Smooth muscle cell (in vitro differentiated cells): ENCODE measurements around the gene KCNAB1. TPM values are rescaled to one million over a fixed set of nuclear protein-coding genes. Genes with fewer than 3 reads are reported as not detected.

Source experiments
- DNase-seq: peaks from one replicate; lab custom pipeline; 2025; ENCODE audit not compliant: unreplicated experiment; lab: John Stamatoyannopoulos, UW
- H2AFZ ChIP-seq: fragments of 200-600 bp; sonication (generic); 2 replicates; pipeline ENCODE4 v1.6.0; 2016; ENCODE audit warnings: antibody characterized with exemption, low read depth, mild to moderate bottlenecking
- H3F3A ChIP-seq: fragments of 200-600 bp; sonication (generic); 2 replicates; pipeline ENCODE4 v1.6.0; 2017; ENCODE audit warnings: antibody characterized with exemption, low read depth
- H3K27ac ChIP-seq: fragments of 200-600 bp; sonication (generic); 2 replicates; pipeline ENCODE4 v1.5.1; 2016; ENCODE audit warnings: low read depth, mild to moderate bottlenecking
- H3K27me3 ChIP-seq: fragments of 200-600 bp; sonication (generic); 2 replicates; pipeline ENCODE4 v1.6.1; 2016; ENCODE audit warnings: low read depth, mild to moderate bottlenecking
- H3K36me3 ChIP-seq: fragments of 200-600 bp; sonication (generic); 2 replicates; pipeline ENCODE4 v1.5.1; 2016; ENCODE audit warnings: low read depth
- H3K4me1 ChIP-seq: fragments of 200-600 bp; sonication (generic); 2 replicates; pipeline ENCODE4 v1.5.1; 2016; ENCODE audit warnings: low read depth
- H3K4me2 ChIP-seq: fragments of 200-600 bp; sonication (generic); 2 replicates; pipeline ENCODE4 v1.6.0; 2016; ENCODE audit warnings: mild to moderate bottlenecking
- H3K4me3 ChIP-seq: fragments of 200-600 bp; sonication (generic); 2 replicates; pipeline ENCODE4 v1.5.1; 2016; ENCODE audit warnings: mild to moderate bottlenecking
- H3K79me2 ChIP-seq: fragments of 200-600 bp; sonication (generic); 2 replicates; pipeline ENCODE4 v1.6.0; 2016; ENCODE audit warnings: low read depth, mild to moderate bottlenecking
- H3K9ac ChIP-seq: fragments of 200-600 bp; sonication (generic); 2 replicates; pipeline ENCODE4 v1.6.0; 2016; ENCODE audit warnings: low read depth
- H3K9me3 ChIP-seq: fragments of 200-600 bp; sonication (generic); replicated peaks from 2 replicates; pipeline ENCODE4 v1.5.1; 2016; ENCODE audit warnings: low read depth
- H4K20me1 ChIP-seq: fragments of 200-600 bp; sonication (generic); 2 replicates; pipeline ENCODE4 v1.6.0; 2016; ENCODE audit warnings: low read depth
- WGBS: methylation state at CpG from one replicate; pipeline ENCODE4 v1.1.7; 2016; ENCODE audit warnings: low lambda C conversion rate; 5-methylcytosine and 5-hydroxymethylcytosine counted together
- polyA plus RNA-seq: library from polyadenylated mRNA; unstranded; fragments of >200 nt; fragmentation: Nextera tagmentation; extraction: Ambion mirVana; gene quantifications from 2 replicates; pipeline ENCODE4 v1.2.1, GENCODE V29; 2016
- total RNA-seq: library from RNA; depleted of rRNA; stranded (reverse); fragments of >200 nt; gene quantifications from 2 replicates; pipeline ENCODE4 v1.2.3, GENCODE V29; 2014
- TF ChIP-seq, protein P1 (sequence below): fragments of 200-600 bp; sonication (generic); IDR thresholded peaks from 2 replicates; pipeline ENCODE4 v1.5.1; 2017; ENCODE audit warnings: borderline replicate concordance, mild to moderate bottlenecking, antibody characterized with exemption; ENCODE audit not compliant: insufficient read depth, poor library complexity, severe bottlenecking

The KCNAB1 gene
- total and polyA plus RNA-seq, 2 experiments from 2014 or later: 0.36 to 1.0 TPM

DNA sequence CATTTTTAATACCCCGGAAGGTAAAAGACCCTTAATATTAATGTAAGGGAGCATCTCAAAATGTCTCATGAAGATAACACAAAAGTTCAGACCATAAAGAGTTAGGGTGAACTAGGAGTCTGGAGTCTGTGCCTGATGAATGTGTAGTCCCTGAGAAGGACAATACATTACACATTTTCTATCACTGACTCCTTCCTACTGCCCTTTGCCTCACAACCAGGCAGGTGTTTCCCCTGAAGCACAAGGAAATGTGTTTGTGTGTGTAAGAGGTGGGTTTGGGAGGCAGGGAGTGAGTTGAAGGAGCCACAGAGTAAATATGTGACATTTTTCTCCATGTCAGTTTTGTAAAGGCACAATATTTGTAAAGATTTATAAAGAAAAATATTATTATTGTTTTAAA, 375.4 kb downstream of the KCNAB1 start:
- Histone ChIP-seq H3K4me2 (no peak overlapping the region), H3K36me3 (no peaks in the 10 kb centered on the region), H3F3A (no peaks in the 10 kb centered on the region), H2AFZ (no peak overlapping the region), H3K4me1 (peaks cover 3% of the 10 kb centered on the region), H3K9ac (no peak overlapping the region), H3K27me3 (no peaks in the 10 kb centered on the region), H3K27ac (no peak overlapping the region), H3K9me3 (no peaks in the 10 kb centered on the region), H3K79me2 (no peaks in the 10 kb centered on the region), H4K20me1 (no peaks in the 10 kb centered on the region), H3K4me3 (no peak overlapping the region)
- TF ChIP-seq, protein P1, sequence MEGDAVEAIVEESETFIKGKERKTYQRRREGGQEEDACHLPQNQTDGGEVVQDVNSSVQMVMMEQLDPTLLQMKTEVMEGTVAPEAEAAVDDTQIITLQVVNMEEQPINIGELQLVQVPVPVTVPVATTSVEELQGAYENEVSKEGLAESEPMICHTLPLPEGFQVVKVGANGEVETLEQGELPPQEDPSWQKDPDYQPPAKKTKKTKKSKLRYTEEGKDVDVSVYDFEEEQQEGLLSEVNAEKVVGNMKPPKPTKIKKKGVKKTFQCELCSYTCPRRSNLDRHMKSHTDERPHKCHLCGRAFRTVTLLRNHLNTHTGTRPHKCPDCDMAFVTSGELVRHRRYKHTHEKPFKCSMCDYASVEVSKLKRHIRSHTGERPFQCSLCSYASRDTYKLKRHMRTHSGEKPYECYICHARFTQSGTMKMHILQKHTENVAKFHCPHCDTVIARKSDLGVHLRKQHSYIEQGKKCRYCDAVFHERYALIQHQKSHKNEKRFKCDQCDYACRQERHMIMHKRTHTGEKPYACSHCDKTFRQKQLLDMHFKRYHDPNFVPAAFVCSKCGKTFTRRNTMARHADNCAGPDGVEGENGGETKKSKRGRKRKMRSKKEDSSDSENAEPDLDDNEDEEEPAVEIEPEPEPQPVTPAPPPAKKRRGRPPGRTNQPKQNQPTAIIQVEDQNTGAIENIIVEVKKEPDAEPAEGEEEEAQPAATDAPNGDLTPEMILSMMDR: no peak
- WGBS: 92% methylated on average over 1 of the region's 1 CpG
- DNase-seq: no peak

DNA sequence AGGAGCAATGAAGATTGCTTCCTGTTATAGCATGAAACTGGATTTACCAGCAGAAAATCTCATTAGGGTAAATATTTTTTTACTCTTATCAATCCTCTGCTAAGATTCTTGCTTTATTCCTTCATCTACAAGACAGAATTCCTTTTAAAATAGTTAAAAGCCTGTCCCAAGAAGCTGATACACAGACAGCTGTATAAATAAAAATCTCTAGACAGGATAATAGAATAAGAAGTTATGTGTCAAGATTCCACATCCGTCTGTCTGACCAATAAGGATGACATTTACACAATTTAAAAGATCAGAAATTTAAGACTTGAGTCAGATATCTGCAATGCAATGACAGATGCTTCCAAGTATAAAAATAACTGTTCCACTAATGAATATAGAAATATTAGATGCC, 376.9 kb downstream of the KCNAB1 start:
- H4K20me1 ChIP-seq: no peaks in the 10 kb centered on the region
- no peaks in the 10 kb centered on the region for H3K27me3 ChIP-seq
- H3F3A ChIP-seq: no peaks in the 10 kb centered on the region
- H3K4me3 ChIP-seq: no peak overlapping the region
- H2AFZ ChIP-seq: no peak overlapping the region
- no peaks in the 10 kb centered on the region for H3K36me3 ChIP-seq
- WGBS: 64% methylated on average over 1 of the region's 1 CpG
- DNase-seq: no peak
- peak overlapping the region; percentile 45 for H3K27ac ChIP-seq
- H3K4me2 ChIP-seq: no peak overlapping the region
- TF ChIP-seq, protein P1: no peak
- no peaks in the 10 kb centered on the region for H3K9me3 ChIP-seq
- H3K4me1 ChIP-seq: peaks cover 3% of the 10 kb centered on the region
- no peaks in the 10 kb centered on the region for H3K79me2 ChIP-seq
- no peak overlapping the region for H3K9ac ChIP-seq

DNA sequence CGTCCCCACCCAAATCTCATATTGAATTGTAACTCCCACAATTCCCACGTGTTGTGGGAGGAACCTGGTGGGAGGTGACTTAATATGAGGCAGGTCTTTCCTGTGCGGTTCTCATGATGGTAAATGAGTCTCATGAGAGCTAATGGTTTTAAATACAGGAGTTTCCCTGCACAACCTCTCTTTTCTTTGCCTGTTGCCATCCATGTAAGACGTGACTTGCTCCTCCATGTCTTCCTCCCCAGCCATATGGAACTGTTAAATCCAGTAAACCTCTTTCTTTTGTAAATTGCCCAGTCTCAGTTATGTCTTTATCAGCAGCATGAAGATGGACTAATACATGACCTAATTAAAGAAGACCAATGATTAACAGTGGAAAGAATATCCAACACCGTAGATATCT, 377.9 kb downstream of the KCNAB1 start:
- Histone ChIP-seq H2AFZ (no peak overlapping the region), H3K79me2 (no peaks in the 10 kb centered on the region), H3K4me2 (no peak overlapping the region), H3F3A (no peaks in the 10 kb centered on the region), H3K27ac (no peak overlapping the region), H3K4me1 (peaks cover 2% of the 10 kb centered on the region), H3K4me3 (no peak overlapping the region), H3K27me3 (no peaks in the 10 kb centered on the region), H4K20me1 (no peaks in the 10 kb centered on the region), H3K9ac (no peak overlapping the region), H3K36me3 (no peaks in the 10 kb centered on the region), H3K9me3 (no peaks in the 10 kb centered on the region)
- no peak for DNase-seq
- TF ChIP-seq, protein P1: no peak
- WGBS: 91% methylated on average over 5 of the region's 5 CpGs

DNA sequence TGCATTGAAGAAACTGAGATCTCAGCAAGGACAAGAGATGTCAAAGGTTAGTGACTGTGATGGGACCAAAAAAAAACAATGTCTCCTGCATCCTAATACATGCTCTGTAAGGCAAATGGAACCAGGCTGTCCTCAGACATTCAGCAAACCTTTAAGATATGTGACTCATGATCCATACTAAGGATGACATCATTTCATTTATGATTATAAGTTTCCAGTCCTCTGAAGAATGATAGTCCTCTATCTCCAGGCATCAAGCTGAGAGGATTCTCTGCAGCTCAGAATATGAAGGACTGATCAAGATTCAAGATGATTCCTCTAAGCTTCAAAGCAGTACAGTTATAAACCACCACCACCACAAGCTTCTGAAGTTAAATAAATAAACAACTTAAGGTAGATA, 386.9 kb downstream of the KCNAB1 start:
- no peak overlapping the region for H3K9ac ChIP-seq
- H3K36me3 ChIP-seq: no peaks in the 10 kb centered on the region
- H3K79me2 ChIP-seq: no peaks in the 10 kb centered on the region
- H3K4me2 ChIP-seq: no peak overlapping the region
- no peak overlapping the region for H2AFZ ChIP-seq
- H3K27me3 ChIP-seq: no peaks in the 10 kb centered on the region
- H3K9me3 ChIP-seq: no peaks in the 10 kb centered on the region
- H3K4me1 ChIP-seq: no peaks in the 10 kb centered on the region
- no peaks in the 10 kb centered on the region for H4K20me1 ChIP-seq
- no peak overlapping the region for H3K27ac ChIP-seq
- no peak overlapping the region for H3K4me3 ChIP-seq
- no peak for DNase-seq
- no peaks in the 10 kb centered on the region for H3F3A ChIP-seq
- TF ChIP-seq, protein P1: no peak
